NCI-H1105 (cell line): ENCODE results near the gene ATP6AP1.

Experiments
- DNase-seq: peaks from one replicate; lab custom pipeline; 2025; lab: John Stamatoyannopoulos, UW

Gene ATP6AP1

DNA sequence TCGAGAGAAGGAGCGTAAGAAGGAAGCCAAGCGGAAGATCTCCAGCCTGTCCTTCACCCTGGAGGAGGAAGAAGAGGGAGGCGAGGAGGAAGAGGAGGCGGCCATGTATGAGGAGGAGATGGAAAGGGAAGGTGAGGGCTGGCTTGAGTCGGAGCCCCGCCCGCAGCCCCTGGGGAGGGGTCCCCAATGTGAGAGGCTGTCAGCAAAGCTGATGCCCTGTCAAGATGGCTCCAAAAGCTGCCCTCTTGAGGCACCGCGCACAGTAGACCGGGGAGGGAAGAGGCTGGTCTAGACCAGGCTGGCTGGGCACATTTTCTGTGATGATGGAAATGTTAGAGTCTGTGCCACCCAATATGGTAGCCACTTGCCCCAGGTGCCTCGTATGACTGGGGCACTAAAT, 18.0 kb downstream of the ATP6AP1 start:
- DNase-seq = no peak

DNA sequence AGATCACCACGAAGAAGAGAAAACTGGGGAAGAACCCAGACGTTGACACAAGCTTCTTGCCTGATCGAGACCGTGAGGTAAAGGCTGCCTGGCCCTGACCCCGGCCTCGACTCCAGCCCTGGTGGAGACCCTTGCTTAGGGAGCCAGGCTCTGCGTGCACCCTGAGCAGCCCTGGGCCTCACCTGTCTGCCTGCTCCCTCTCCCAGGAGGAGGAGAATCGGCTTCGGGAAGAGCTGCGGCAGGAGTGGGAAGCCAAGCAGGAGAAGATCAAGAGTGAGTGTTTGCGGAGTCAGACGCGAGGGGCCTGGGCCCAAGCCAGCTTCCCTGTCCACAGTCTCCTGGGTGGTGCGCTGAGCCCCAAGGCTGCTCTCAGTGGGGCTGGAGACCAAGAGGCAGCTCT, 20.0 kb downstream of the ATP6AP1 start:
- no peak for DNase-seq

DNA sequence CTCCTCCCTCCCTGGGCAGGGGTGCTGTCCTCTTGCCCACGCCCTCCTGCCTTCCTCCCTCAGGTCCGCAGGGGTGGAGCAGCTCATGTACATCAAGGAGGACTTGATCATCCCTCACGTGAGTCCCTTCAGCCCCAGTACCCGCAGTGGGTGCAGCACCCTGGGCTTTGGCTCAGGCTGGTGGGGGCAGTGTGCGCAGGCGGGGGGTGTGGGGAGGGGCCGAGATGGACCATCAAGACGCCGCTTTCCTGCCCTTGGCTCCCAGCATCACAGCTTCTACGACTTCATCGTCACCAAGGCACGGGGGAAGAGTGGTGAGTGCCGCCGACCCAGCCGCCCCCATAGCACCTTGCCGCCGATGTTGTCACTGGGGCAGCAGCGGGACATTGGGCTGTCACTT, 21.1 kb downstream of the ATP6AP1 start:
- DNase-seq = no peak

DNA sequence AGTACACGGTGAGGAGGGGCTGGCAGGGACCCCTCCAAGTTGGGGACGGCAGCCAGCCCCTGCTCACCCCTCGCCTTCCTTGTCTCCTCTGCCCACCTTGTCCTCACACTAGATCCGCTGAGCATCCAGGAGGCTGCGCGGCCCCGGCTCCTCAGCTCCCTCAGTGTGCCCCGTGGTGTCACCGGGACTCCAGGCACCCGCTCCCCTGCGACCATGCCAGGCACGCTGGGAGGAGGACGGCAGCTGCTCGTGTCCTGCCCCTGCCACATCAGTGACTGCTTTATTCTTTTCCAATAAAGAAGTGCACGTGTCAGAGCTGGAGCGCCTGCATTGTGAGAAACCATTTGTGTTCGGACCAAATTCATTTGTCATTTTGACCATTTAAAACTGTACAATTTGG, 21.8 kb downstream of the ATP6AP1 start:
- no peak for DNase-seq

DNA sequence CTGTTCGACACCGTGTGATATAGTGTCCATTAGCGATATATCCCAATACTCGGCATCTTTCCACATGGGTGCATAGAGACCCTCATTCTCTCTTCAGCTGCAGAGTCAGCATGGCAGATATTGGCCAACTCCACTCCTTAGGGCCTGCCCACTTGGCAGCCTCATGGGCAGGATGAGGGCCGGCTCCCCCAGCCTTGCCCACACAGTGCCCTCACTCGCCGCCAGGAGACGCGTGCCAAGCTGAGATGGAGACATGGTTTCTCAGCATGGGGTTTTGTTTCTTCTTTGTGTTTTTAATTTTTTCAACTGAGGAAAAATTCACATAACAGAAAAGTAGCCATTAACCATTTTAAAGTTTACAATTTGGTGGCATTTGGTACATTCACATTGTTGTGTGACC, 24.3 kb downstream of the ATP6AP1 start:
- no peak for DNase-seq

DNA sequence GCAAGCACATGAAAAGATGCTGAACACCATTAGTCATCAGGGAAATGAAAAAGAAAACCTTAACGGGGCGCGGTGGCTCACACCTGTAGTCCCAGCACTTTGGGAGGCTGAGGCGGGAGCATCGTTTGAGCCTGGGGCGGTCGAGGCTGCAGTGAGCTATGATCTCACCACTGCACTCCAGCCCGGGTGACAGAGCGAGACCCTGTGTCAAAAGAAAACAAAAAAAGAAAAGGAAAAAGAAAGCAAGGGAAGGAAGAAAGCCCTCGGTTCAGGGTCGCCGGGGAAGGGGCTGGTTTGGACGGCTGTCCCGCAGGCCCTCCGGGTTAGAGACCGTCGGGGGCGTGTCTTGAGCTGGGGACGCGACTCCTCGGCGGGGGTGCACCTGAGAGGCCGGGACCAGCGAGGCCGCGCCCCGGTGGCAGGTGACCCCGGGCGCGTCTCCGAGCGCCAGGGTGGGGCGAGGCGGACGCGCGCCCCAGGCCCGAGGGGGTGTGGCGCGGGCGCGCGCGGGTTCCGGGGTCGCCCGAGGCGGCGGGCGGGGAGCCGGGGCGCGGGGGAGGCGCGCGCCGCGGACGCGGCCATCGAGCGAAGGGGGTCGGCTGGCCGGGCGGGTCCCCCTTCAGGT, 29.1 kb downstream of the ATP6AP1 start:
- peak; percentile 83 for DNase-seq

DNA sequence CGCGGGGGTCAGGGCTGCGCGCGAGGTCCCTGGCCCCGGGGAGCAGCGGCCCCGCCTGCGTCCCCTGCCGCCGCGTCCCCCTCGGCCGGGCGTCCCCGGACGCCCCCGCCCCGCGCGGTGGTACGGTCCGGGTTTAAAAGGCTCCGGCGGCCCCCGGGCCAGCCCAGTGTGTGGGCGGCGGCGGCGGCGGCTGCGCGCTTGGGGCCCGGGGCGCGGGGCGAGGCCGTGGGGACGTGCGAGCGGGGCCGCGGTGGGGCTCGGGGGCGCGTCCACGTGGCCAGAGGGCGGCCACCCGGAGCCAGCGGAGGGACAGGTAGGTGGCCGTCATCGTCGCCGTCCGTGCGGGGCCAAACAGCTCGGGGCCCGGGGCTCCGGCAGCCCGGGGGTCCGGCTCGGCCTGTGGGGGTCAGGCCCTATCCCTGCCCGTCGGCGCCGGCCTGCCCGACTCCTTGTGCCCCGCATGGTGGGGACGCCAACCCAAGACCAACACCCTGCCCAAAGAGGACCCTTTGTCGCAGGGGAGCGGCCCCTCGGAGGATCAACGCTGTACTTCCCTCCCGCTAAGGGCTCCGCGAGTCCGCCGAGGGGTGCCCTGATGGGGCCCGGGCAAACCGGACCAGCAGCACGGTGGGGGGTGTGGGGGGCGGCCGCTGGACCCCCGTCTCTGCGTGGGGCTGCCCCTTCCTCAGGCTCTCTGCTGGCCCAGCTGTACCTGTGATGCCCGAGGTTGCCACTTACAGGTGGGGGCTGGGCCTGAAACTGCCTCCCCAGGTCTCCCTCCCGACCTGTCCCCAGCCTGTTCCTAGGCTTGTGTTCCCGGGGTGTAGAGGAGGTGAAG, 29.9 kb downstream of the ATP6AP1 start, which contains the start of gene PLXNA3:
TSS of gene PLXNA3 (plus strand) at position 166 of the 838 bp plus-strand sequence. CDS start 1,903 bp downstream, outside the sequence.
- peak; percentile 64 for DNase-seq

GRCh38 chrX:154458954-154459778, 30.7 kb downstream of the ATP6AP1 start:
- peak; percentile 63 for DNase-seq

DNA sequence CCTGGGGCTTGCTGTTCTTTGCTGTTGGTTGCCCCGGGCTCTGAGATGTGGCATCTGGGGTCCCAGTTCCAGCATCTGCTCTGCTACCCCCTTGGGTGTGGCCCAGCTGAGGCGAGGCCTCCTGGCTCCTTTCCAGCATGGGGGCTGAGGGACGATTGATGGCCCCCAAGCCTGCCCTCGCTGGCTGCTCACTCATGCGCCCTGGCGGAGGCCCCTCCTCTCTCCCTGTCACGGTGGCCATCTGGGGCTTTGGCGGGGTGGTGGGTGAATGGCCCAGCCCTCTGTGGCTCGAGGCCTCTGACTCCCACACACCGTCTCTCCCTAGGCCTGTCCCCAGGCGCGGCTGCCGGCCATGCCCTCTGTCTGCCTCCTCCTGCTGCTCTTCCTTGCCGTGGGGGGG, 31.4 kb downstream of the ATP6AP1 start:
- no peak for DNase-seq

DNA sequence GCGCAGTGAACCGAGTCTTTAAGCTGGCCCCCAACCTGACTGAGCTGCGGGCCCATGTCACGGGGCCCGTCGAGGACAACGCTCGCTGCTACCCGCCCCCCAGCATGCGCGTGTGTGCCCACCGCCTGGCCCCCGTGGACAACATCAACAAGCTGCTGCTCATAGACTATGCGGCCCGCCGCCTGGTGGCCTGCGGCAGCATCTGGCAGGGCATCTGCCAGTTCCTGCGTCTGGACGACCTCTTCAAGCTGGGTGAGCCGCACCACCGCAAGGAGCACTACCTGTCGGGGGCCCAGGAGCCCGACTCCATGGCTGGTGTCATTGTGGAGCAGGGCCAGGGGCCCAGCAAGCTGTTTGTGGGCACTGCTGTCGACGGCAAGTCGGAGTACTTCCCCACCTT, 31.8 kb downstream of the ATP6AP1 start:
- no peak for DNase-seq

DNA sequence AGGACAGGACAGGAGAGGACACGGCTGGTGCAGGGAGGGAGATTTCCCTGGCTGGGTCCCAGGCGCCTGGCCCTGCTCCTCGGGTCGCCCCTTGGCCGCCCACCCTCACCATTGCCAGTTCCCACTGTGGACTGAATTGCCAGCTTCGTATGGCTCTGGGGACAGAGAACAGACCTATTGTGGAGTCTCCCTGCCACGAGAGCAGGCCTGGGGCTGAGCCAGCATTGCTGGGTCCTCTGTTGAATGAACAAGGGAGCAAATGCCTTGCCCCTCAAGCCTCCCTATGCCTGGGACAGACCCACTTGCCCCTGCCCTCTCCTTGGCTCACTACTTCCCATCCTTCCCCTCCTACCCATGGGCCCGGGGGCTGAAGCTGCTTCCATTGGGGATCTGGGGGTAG, 33.9 kb downstream of the ATP6AP1 start:
- DNase-seq = no peak

DNA sequence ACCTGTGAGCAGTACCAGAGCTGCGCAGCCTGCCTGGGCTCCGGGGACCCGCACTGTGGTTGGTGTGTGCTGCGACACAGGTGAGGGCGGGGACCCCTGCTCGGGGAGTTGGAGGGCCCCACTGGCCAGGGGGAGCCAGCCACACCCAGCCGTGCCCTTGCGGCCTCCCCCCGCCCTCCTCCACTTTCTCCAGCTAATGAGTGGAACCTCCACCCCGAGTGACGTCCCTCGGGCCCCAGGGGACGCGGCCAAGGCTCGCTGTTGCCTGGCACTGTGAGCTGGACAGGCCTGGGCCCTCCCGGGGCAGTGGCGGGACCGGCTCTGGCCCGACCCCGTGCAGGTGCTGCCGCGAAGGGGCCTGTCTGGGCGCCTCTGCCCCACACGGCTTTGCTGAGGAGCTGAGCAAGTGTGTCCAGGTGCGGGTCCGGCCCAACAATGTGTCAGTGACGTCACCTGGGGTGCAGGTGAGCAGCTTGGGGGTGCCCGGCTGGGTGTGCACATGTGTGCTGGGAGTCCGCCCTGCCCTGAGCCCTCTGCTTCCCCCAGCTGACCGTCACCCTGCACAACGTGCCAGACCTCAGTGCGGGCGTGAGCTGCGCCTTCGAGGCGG, 35.2 kb downstream of the ATP6AP1 start:
- DNase-seq = no peak

GRCh38 chrX:154464806-154465365, 36.4 kb downstream of the ATP6AP1 start:
- no peak for DNase-seq

DNA sequence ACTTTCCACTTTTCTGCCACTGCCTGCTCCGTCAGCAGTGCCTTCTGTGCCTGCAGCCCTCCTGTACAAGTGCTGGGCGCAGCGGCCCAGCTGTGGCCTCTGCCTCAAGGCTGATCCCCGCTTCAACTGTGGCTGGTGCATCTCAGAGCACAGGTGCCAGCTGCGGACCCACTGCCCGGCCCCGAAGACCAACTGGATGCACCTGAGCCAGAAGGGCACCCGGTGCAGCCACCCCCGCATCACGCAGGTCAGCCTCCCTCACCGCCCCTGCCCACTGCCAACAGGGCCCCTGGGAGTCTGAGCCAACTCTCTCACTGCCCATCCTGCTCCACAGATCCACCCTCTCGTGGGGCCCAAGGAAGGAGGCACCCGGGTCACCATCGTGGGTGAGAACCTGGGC, 37.1 kb downstream of the ATP6AP1 start:
- no peak for DNase-seq

GRCh38 chrX:154466036-154466435, 37.6 kb downstream of the ATP6AP1 start:
- no peak for DNase-seq

DNA sequence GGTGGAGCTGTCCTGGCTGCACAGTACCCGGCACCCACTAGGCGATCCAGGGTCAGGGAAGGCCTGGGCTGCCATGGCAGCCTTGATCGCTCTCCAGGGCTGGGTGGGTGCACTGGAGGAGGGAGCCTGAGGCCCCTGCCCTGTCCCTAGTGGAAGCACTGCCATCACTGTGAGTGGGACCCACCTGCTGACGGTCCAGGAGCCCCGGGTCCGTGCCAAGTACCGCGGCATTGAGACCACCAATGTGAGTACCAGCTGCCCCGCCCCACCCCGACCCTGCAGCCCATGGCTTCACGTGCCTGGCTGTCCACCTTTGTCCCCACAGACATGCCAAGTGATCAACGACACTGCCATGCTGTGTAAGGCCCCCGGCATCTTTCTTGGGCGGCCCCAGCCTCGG, 38.4 kb downstream of the ATP6AP1 start:
- no peak for DNase-seq

DNA sequence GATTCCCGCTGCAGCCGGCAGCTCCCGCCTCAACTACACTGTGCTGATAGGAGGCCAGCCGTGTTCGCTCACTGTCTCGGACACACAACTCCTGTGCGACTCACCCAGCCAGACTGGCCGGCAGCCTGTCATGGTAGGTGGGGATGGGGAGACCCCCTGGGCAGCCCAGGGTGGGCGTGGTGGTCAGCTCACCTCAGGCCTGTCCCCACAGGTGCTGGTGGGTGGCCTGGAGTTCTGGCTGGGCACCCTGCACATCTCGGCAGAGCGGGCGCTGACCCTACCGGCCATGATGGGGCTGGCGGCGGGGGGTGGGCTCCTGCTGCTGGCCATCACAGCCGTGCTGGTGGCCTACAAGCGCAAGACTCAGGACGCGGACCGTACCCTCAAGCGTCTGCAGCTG, 39.1 kb downstream of the ATP6AP1 start:
- no peak for DNase-seq

- DNase-seq = no peak
Measured at GRCh38 chrX:154468217-154468616, 39.7 kb downstream of the ATP6AP1 start.

GRCh38 chrX:154469114-154469513, 40.6 kb downstream of the ATP6AP1 start:
- no peak for DNase-seq

DNA sequence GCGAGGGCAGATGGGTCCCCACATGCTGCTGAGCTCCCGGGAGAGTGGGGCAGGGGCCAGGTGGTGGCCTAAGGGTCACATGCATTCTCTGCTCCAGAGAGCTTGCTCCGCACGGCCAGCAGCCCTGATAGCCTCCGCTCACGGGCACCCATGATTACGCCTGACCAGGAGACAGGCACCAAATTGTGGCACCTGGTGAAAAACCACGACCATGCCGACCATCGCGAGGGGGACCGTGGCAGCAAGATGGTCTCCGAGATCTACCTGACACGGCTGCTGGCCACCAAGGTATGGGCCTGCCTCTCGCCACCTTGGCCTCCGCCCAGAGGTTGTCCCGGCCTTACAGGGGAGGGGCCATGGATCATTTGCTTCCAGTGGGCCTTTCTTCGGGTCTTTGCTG, 41.4 kb downstream of the ATP6AP1 start:
- DNase-seq = no peak

GRCh38 chrX:154470434-154470833, 42.0 kb downstream of the ATP6AP1 start:
- no peak for DNase-seq
